Measurements from ENCODE around the gene DOK3.

The DOK3 gene

GRCh38 chr5:177555228-177555627 lies 45.6 kb upstream of the DOK3 start:
- Histone ChIP-seq H3K27me3 (ENCODE audit: insufficient read depth, poor library complexity, severe bottlenecking) (no peaks in the 10 kb centered on the region), H3K27ac (replicated peaks) (no peak overlapping the region), H3K4me3 (replicated peaks; ENCODE audit: insufficient read depth, low read length) (no peak overlapping the region)
- no peak for DNase-seq (ENCODE audit: low read depth in 1 of 2, low spot score in 1 of 2)
- TF ChIP-seq REST (IDR thresholded peaks at IDR 0.05; ENCODE audit: insufficient replicate concordance, low read depth) (no peak), SPI1 (IDR thresholded peaks at IDR 0.05; ENCODE audit: borderline replicate concordance, low read depth) (no peak), CTCF (IDR thresholded peaks at IDR 0.05; ENCODE audit: insufficient read depth, low read length) (no peak), GABPA (IDR thresholded peaks at IDR 0.05; ENCODE audit: low read depth) (no peak), POLR2AphosphoS5 (IDR thresholded peaks at IDR 0.05; ENCODE audit: low read depth) (no peak)

- peak within 1 kb of the TSS; percentile 94 for H3K4me3 ChIP-seq (replicated peaks; ENCODE audit: insufficient read depth, low read length)
- TF ChIP-seq CTCF (IDR thresholded peaks at IDR 0.05; ENCODE audit: insufficient read depth, low read length) (no peak), SPI1 (IDR thresholded peaks at IDR 0.05; ENCODE audit: borderline replicate concordance, low read depth) (no peak), POLR2AphosphoS5 (IDR thresholded peaks at IDR 0.05; ENCODE audit: low read depth) (no peak; the same call in 1 of the 2 replicates)
- no peaks in the 10 kb centered on the region for H3K27me3 ChIP-seq (ENCODE audit: insufficient read depth, poor library complexity, severe bottlenecking)
- H3K27ac ChIP-seq (replicated peaks): peak within 1 kb of the TSS; percentile 72
- peak; percentile 81 to 95 for DNase-seq (ENCODE audit: low read depth in 1 of 2, low spot score in 1 of 2)
Measured at GRCh38 chr5:177554474-177555111, 45.0 kb upstream of the DOK3 start, which contains the start of gene FAM193B. Gene FAM193B (minus strand): TSS chr5:177554563. CDS start chr5:177554458, 105 bp downstream.

- no peaks in the 10 kb centered on the region for H3K27me3 ChIP-seq (ENCODE audit: insufficient read depth, poor library complexity, severe bottlenecking)
- peak in 1 of 2 experiments; percentile 17 for DNase-seq (ENCODE audit: low read depth in 1 of 2, low spot score in 1 of 2)
- H3K4me3 ChIP-seq (replicated peaks; ENCODE audit: insufficient read depth, low read length): peak overlapping the region; percentile 94
- peak overlapping the region; percentile 72 for H3K27ac ChIP-seq (replicated peaks)
- TF ChIP-seq POLR2AphosphoS5 (IDR thresholded peaks at IDR 0.05; ENCODE audit: low read depth) (peak; percentile 4; the same call in 1 of the 2 replicates), GABPA (IDR thresholded peaks at IDR 0.05; ENCODE audit: low read depth) (no peak)
Measured at GRCh38 chr5:177553671-177554429, 44.2 kb upstream of the DOK3 start.

GRCh38 chr5:177552839-177553455 lies 43.3 kb upstream of the DOK3 start:
- DNase-seq (ENCODE audit: low read depth in 1 of 2, low spot score in 1 of 2): peak in 1 of 2 experiments; percentile 14
- H3K27me3 ChIP-seq (ENCODE audit: insufficient read depth, poor library complexity, severe bottlenecking): no peaks in the 10 kb centered on the region
- H3K4me3 ChIP-seq (replicated peaks; ENCODE audit: insufficient read depth, low read length): peak overlapping the region; percentile 94
- no peak overlapping the region for H3K27ac ChIP-seq (replicated peaks)
- TF ChIP-seq REST (IDR thresholded peaks at IDR 0.05; ENCODE audit: insufficient replicate concordance, low read depth) (no peak), GABPA (IDR thresholded peaks at IDR 0.05; ENCODE audit: low read depth) (no peak), CTCF (IDR thresholded peaks at IDR 0.05; ENCODE audit: insufficient read depth, low read length) (no peak), POLR2AphosphoS5 (IDR thresholded peaks at IDR 0.05; ENCODE audit: low read depth) (no peak), SPI1 (IDR thresholded peaks at IDR 0.05; ENCODE audit: borderline replicate concordance, low read depth) (no peak)
